H1 (cell line): Measurements from ENCODE around the gene PDGFB. TPM values are rescaled to one million over a fixed set of nuclear protein-coding genes. Genes with fewer than 3 reads are reported as not detected.

Experiments used
- CTCF ChIA-PET: fragments of 300-600 bp; sonication (Branson Sonifier 250); formaldehyde crosslinking; loops from one replicate; lab custom pipeline; 2021; ENCODE audit not compliant: partially characterized antibody; lab: Charles Lee
- POLR2A ChIA-PET: fragments of 300-600 bp; sonication (Branson Sonifier 250); formaldehyde crosslinking; loops from one replicate; lab custom pipeline; 2021; ENCODE audit warnings: inconsistent platforms; ENCODE audit not compliant: partially characterized antibody; lab: Charles Lee
- DNase-seq, 2 experiments: peaks; one replicate each; pipeline versions ENCODE4 v3.0.0 to v3.0.0-alpha.2; 2010 to 2022; ENCODE audit warnings: low spot score in 2 of 2, low read depth in 1 of 2, mixed read lengths in 1 of 2
- FAIRE-seq: peaks from 2 replicates; lab custom pipeline; 2011; peaks lifted over from hg19 to GRCh38; lab: Jason Lieb, UNC
- H2AFZ ChIP-seq: 2 replicates; pipeline ENCODE4 v1.8.1; 2012; ENCODE audit warnings: low read length, inconsistent platforms
- H2AK5ac ChIP-seq: 2 replicates; pipeline ENCODE4 v1.6.1; 2013; ENCODE audit warnings: low read depth, low read length
- H2BK120ac ChIP-seq: replicated peaks from 2 replicates; pipeline ENCODE3; 2013; ENCODE audit warnings: low read depth, low read length, inconsistent platforms
- H2BK12ac ChIP-seq: 2 replicates; pipeline ENCODE4 v1.6.1; 2013; ENCODE audit warnings: low read depth, low read length
- H2BK15ac ChIP-seq: 2 replicates; pipeline ENCODE4 v1.6.1; 2013; ENCODE audit warnings: low read length
- H2BK20ac ChIP-seq: 2 replicates; pipeline ENCODE4 v1.6.1; 2013; ENCODE audit warnings: low read length
- H2BK5ac ChIP-seq: 2 replicates; pipeline ENCODE4 v1.6.1; 2013; ENCODE audit warnings: low read depth, low read length
- H3K14ac ChIP-seq: 2 replicates; pipeline ENCODE4 v1.6.1; 2013; ENCODE audit warnings: inconsistent platforms; ENCODE audit not compliant: insufficient read length
- H3K18ac ChIP-seq: 2 replicates; pipeline ENCODE4 v1.6.1; 2013; ENCODE audit warnings: low read length; ENCODE audit errors: extremely low read depth
- H3K23ac ChIP-seq: 2 replicates; pipeline ENCODE4 v1.6.1; 2013; ENCODE audit warnings: inconsistent platforms; ENCODE audit not compliant: insufficient read length
- H3K23me2 ChIP-seq: 2 replicates; pipeline ENCODE4 v1.6.1; 2013; ENCODE audit warnings: low read depth, low read length
- H3K27ac ChIP-seq: 2 replicates; pipeline ENCODE4 v1.6.1; 2011; ENCODE audit warnings: low read depth, low read length, inconsistent platforms
- H3K27me3 ChIP-seq, 4 experiments: replicated peaks in 1 of 4; 1 replicate in 1 of 4; 2 replicates in 3 of 4; pipeline versions ENCODE4 v1.6.1 to v1.8.1; 2011 to 2013; ENCODE audit warnings: low read length in 3 of 4, mild to moderate bottlenecking in 3 of 4, inconsistent platforms in 2 of 4, mixed read lengths in 2 of 4, moderate library complexity in 1 of 4; ENCODE audit not compliant: control insufficient read depth in 3 of 4, insufficient read depth in 3 of 4; ENCODE audit errors: extremely low read depth in 1 of 4
- H3K36me3 ChIP-seq, 4 experiments: 2 replicates each; pipeline versions ENCODE4 v1.6.1 to v1.8.1; 2011 to 2013; ENCODE audit warnings: mild to moderate bottlenecking in 4 of 4, low read length in 3 of 4, moderate library complexity in 2 of 4, control low read depth in 1 of 4, inconsistent platforms in 1 of 4; ENCODE audit not compliant: insufficient read depth in 4 of 4, control insufficient read depth in 2 of 4
- H3K4ac ChIP-seq: replicated peaks from 2 replicates; pipeline ENCODE3; 2013; ENCODE audit warnings: low read length, low read depth, mixed read lengths, inconsistent platforms; ENCODE audit not compliant: insufficient read length
- H3K4me1 ChIP-seq, 4 experiments: replicated peaks in 1 of 4; 1 replicate in 1 of 4; 2 replicates in 3 of 4; pipeline versions ENCODE4 v1.6.1 to v1.8.1; 2011 to 2013; ENCODE audit warnings: low read length in 3 of 4, inconsistent platforms in 2 of 4, mixed read lengths in 1 of 4; ENCODE audit not compliant: insufficient read depth in 4 of 4, control insufficient read depth in 3 of 4
- H3K4me2 ChIP-seq, 2 experiments: 2 replicates each; pipeline versions ENCODE4 v1.6.1 to v1.8.1; 2011 to 2013; ENCODE audit warnings: low read depth in 2 of 2, low read length in 2 of 2, control low read depth in 1 of 2, inconsistent platforms in 1 of 2, mild to moderate bottlenecking in 1 of 2; ENCODE audit not compliant: insufficient read depth in 1 of 2
- H3K4me3 ChIP-seq, 4 experiments: fragments of 200-600, 300-600 bp in 1 of 4; sonication (generic), shearing (Covaris generic), sonication (Bioruptor Twin) in 1 of 4; 2 replicates each; pipeline versions ENCODE4 v1.5.1 to v1.8.1; 2011 to 2016; ENCODE audit warnings: low read length in 4 of 4, low read depth in 3 of 4, control low read depth in 2 of 4, inconsistent platforms in 2 of 4, mild to moderate bottlenecking in 2 of 4, mixed read lengths in 1 of 4, moderate library complexity in 1 of 4; ENCODE audit not compliant: insufficient read depth in 2 of 4; ENCODE audit errors: extremely low read depth in 1 of 4
- H3K56ac ChIP-seq: replicated peaks from 2 replicates; pipeline ENCODE3; 2013; ENCODE audit warnings: low read depth, mild to moderate bottlenecking, mixed read lengths, low read length, inconsistent platforms; ENCODE audit not compliant: insufficient read length
- H3K79me1 ChIP-seq: 2 replicates; pipeline ENCODE4 v1.6.1; 2013; ENCODE audit warnings: low read depth, low read length, control low read depth
- H3K79me2 ChIP-seq, 2 experiments: 2 replicates each; pipeline versions ENCODE4 v1.6.1 to v1.8.1; 2012 to 2013; ENCODE audit warnings: low read length in 2 of 2, mild to moderate bottlenecking in 2 of 2, inconsistent platforms in 1 of 2; ENCODE audit not compliant: insufficient read depth in 2 of 2, control insufficient read depth in 1 of 2
- H3K9ac ChIP-seq, 4 experiments: replicated peaks in 1 of 4; 1 replicate in 1 of 4; 2 replicates in 3 of 4; pipeline versions ENCODE4 v1.6.1 to v1.8.1; 2011 to 2013; ENCODE audit warnings: low read depth in 3 of 4, low read length in 3 of 4, control low read depth in 2 of 4, mild to moderate bottlenecking in 2 of 4, moderate library complexity in 2 of 4, inconsistent platforms in 1 of 4; ENCODE audit errors: extremely low read depth in 1 of 4
- H3K9me3 ChIP-seq, 2 experiments: 2 replicates each; pipeline versions ENCODE4 v1.6.1 to v1.8.1; 2012 to 2013; ENCODE audit warnings: mild to moderate bottlenecking in 2 of 2, moderate library complexity in 2 of 2, control low read depth in 1 of 2, inconsistent platforms in 1 of 2, low read depth in 1 of 2, low read length in 1 of 2, mixed read lengths in 1 of 2; ENCODE audit not compliant: insufficient read depth in 2 of 2
- H4K20me1 ChIP-seq, 2 experiments: replicated peaks in 1 of 2; 2 replicates each; pipeline versions ENCODE3 to v1.8.1; 2011 to 2013; ENCODE audit warnings: inconsistent platforms in 2 of 2, low read length in 2 of 2, mild to moderate bottlenecking in 1 of 2; ENCODE audit not compliant: insufficient read depth in 2 of 2, control insufficient read depth in 1 of 2
- H4K5ac ChIP-seq: 2 replicates; pipeline ENCODE4 v1.6.1; 2013; ENCODE audit warnings: low read length, low read depth, mixed read lengths, inconsistent platforms; ENCODE audit not compliant: insufficient read length
- H4K8ac ChIP-seq: 2 replicates; pipeline ENCODE4 v1.8.0; 2013; ENCODE audit warnings: mild to moderate bottlenecking, moderate library complexity, low read length, inconsistent platforms; ENCODE audit not compliant: insufficient read depth; ENCODE audit errors: extremely low read depth
- H4K91ac ChIP-seq: replicated peaks from 2 replicates; pipeline ENCODE3; 2013; ENCODE audit warnings: low read length, mixed read lengths, inconsistent platforms; ENCODE audit not compliant: insufficient read length
- ATF2 ChIP-seq: IDR thresholded peaks from 2 replicates; pipeline ENCODE4 v1.6.1; 2012; ENCODE audit warnings: low read length, inconsistent platforms
- CBX8 ChIP-seq: fragments of 300-800, 300-1000 bp; sonication (generic); IDR thresholded peaks from 2 replicates; pipeline ENCODE4 v1.7.1; 2016; ENCODE audit warnings: low read depth, low read length, borderline replicate concordance
- RNF2 ChIP-seq: fragments of 200-900, 300-1000 bp; sonication (generic); IDR thresholded peaks from 2 replicates; pipeline ENCODE4 v1.7.1; 2016; ENCODE audit warnings: borderline replicate concordance, low read depth, mild to moderate bottlenecking, antibody characterized with exemption, low read length; ENCODE audit not compliant: poor library complexity, severe bottlenecking; ENCODE audit errors: missing control alignments
- SIX5 ChIP-seq: IDR thresholded peaks from 2 replicates; pipeline ENCODE4 v1.6.1; 2011; ENCODE audit warnings: mild to moderate bottlenecking, low read depth, low read length
- SP2 ChIP-seq: IDR thresholded peaks from 2 replicates; pipeline ENCODE4 v1.6.1; 2012; ENCODE audit warnings: mild to moderate bottlenecking, low read length, inconsistent platforms
- SP4 ChIP-seq: IDR thresholded peaks from 2 replicates; pipeline ENCODE4 v1.6.1; 2012; ENCODE audit warnings: low read length, inconsistent platforms
- SRF ChIP-seq: IDR thresholded peaks from 2 replicates; pipeline ENCODE4 v1.6.1; 2011; ENCODE audit warnings: mild to moderate bottlenecking, low read depth, low read length, moderate library complexity
- WGBS, 2 experiments: shearing (Covaris generic) in 1 of 2; methylation state at CpG; one replicate each; pipeline versions ENCODE4 v1.1.6 to v1.1.7; 2013 to 2015; ENCODE audit warnings: low lambda C conversion rate in 2 of 2, mixed read lengths in 2 of 2, inconsistent platforms in 1 of 2, low coverage in 1 of 2, missing lambda C conversion rate in 1 of 2; ENCODE audit not compliant: insufficient replicate concordance in 2 of 2, insufficient coverage in 1 of 2, insufficient read length in 1 of 2; ENCODE audit errors: extremely low coverage in 1 of 2, missing lambda C conversion rate in 1 of 2; 5-methylcytosine and 5-hydroxymethylcytosine counted together
- polyA plus RNA-seq, 7 experiments: library from polyadenylated mRNA; depleted of rRNA in 3 of 7; stranded (reverse) in 5 of 7; unstranded in 2 of 7; fragments of >200 nt in 5 of 7; fragments of 200-250 nt in 2 of 7; gene quantifications; 1 replicate in 5 of 7; 2 replicates in 1 of 7; 4 replicates in 1 of 7; pipeline versions ENCODE4 v1.2.1 to v1.2.3, GENCODE V29; 2011 to 2013; ENCODE audit warnings: missing spikeins in 2 of 7, mixed read lengths in 2 of 7
- total RNA-seq: library from RNA; stranded (reverse); fragmentation: NEBNext Ultra II Directional; extraction: Animal tissue kit (Norgen Biotek cat#: 25700); gene quantifications from 2 replicates; pipeline ENCODE4 v1.2.1, GENCODE V29; 2021

PDGFB gene
- total and polyA plus RNA-seq, 2 of the 8 experiments (the other 6 are each of a cell fraction or from before 2014, with no cell fraction given) = 3.9 to 8.5 TPM

DNA sequence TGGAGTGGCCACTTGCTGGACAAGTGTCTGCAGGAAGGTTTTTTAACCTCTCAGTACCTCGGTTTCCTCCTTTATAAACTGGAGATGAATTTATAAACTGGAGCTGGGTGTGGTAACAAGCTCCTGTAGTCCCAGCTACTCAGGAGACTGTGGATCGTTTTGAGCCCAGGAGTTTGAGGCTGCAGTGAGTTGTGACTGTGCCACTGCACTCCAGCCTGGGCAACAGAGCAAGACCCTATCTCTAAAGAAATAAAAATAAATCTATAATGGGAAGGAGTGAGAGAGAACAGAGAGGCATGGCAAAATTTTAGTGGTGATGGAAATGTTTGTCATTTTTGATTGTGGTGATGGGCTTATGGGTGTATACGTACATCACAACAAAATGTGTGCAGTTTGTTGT is 1.4 kb upstream of the PDGFB start:
- H2BK5ac ChIP-seq = no peak overlapping the region
- no peak overlapping the region for H2BK15ac ChIP-seq
- H3K23me2 ChIP-seq = peaks cover 17% of the 10 kb centered on the region; the same call in 1 of the 2 replicates
- peaks cover 0 to 21% (median 15%) of the 10 kb centered on the region in 4 experiments; a peak in 6 of 7 replicates for H3K4me1 ChIP-seq
- no peak overlapping the region for H2BK120ac ChIP-seq
- CTCF ChIA-PET = interaction anchor here (0.6 to 2.9 kb wide), 8 partner anchors 11 to 114 kb away, joined by 3 to 12 read pairs (median 3); no protein-coding TSS in a partner anchor
- H2AK5ac ChIP-seq = no peak overlapping the region
- FAIRE-seq (no peak), DNase-seq (no peak)
- no peak overlapping the region for H2AFZ ChIP-seq
- no peaks in the 10 kb centered on the region for H3K79me1 ChIP-seq
- 85% methylated on average over 3 of the region's 3 CpGs; no CpG with 5 or more reads in 1 of the 2 experiments for WGBS, 2 experiments
- H3K9me3 ChIP-seq = no peaks in the 10 kb centered on the region
- no peak overlapping the region for H3K56ac ChIP-seq
- no peak overlapping the region for H3K9ac ChIP-seq
- H3K4ac ChIP-seq = no peak overlapping the region
- no peak overlapping the region for H3K18ac ChIP-seq
- no peak overlapping the region for H3K27ac ChIP-seq
- no peaks in the 10 kb centered on the region; a peak in 1 of 8 replicates for H3K36me3 ChIP-seq
- H3K23ac ChIP-seq = no peak overlapping the region
- H2BK20ac ChIP-seq = no peak overlapping the region
- H3K14ac ChIP-seq = no peak overlapping the region
- no peak overlapping the region for H4K5ac ChIP-seq
- H3K4me3 ChIP-seq = no peak overlapping the region
- H4K91ac ChIP-seq = no peak overlapping the region
- no peak overlapping the region for H3K4me2 ChIP-seq
- POLR2A ChIA-PET = interaction anchor here (0.9 to 7.6 kb wide), 6 partner anchors 10 to 73 kb away, joined by 3 to 47 read pairs (median 7); partner anchors contain the start of gene RPL3
- H4K8ac ChIP-seq = no peak overlapping the region
- no peaks in the 10 kb centered on the region for H3K79me2 ChIP-seq
- peaks cover 4% of the 10 kb centered on the region in 2 experiments for H4K20me1 ChIP-seq
- peaks cover 26 to 71% (median 57%) of the 10 kb centered on the region in 4 experiments for H3K27me3 ChIP-seq
- H2BK12ac ChIP-seq = no peak overlapping the region
- no peak for TF ChIP-seq SP2
- TF ChIP-seq SRF = no peak
- TF ChIP-seq RNF2 = no peak
- TF ChIP-seq ATF2 = no peak
- no peak for TF ChIP-seq CBX8
- TF ChIP-seq SIX5 = no peak
- TF ChIP-seq SP4 = no peak
